ENCODE measurements around the gene SPATS2L. TPM values are rescaled to one million over a fixed set of nuclear protein-coding genes. Genes with fewer than 3 reads are reported as not detected.

The SPATS2L gene
- total RNA-seq, 2 donors from 2014 or later, result 77.4 to 88.7 TPM

DNA sequence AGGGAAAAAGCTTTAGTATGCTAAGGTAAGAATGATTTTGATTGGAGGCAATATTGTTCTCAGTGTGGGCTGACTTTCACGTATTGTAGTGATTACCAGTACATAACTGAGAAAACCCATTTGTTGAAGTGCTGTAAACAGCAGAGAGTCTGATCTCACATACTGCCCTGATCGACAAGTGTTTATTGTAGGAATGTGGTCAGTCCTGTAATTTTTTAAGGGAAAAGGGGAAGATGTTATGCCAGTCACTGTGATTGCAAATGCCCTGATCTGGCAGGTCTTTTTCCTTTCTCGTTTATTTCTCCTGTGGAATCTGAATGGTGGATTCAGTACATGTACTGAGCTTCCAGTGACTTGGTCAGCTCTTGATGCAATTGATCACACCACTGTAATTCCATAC is 11.5 kb downstream of the SPATS2L start:
- Histone ChIP-seq H3K9me3 (no peaks in the 10 kb centered on the region), H3K27ac (peak overlapping the region in 1 of 2 donors; percentile 12), H3K27me3 (replicated peaks; ENCODE audit: insufficient read depth) (no peaks in the 10 kb centered on the region), H3K36me3 (no peaks in the 10 kb centered on the region), H3K4me1 (replicated peaks) (peaks cover 3% of the 10 kb centered on the region), H3K4me3 (no peak overlapping the region)
- WGBS, result 29% methylated on average over 3 of the region's 3 CpGs
- intact Hi-C loops (cut with DNase I), result no loop called here
- no peak for DNase-seq (ENCODE audit: low spot score)
- TF ChIP-seq, protein P1, sequence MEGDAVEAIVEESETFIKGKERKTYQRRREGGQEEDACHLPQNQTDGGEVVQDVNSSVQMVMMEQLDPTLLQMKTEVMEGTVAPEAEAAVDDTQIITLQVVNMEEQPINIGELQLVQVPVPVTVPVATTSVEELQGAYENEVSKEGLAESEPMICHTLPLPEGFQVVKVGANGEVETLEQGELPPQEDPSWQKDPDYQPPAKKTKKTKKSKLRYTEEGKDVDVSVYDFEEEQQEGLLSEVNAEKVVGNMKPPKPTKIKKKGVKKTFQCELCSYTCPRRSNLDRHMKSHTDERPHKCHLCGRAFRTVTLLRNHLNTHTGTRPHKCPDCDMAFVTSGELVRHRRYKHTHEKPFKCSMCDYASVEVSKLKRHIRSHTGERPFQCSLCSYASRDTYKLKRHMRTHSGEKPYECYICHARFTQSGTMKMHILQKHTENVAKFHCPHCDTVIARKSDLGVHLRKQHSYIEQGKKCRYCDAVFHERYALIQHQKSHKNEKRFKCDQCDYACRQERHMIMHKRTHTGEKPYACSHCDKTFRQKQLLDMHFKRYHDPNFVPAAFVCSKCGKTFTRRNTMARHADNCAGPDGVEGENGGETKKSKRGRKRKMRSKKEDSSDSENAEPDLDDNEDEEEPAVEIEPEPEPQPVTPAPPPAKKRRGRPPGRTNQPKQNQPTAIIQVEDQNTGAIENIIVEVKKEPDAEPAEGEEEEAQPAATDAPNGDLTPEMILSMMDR (IDR thresholded peaks at IDR 0.05), result no peak
- no peak for TF ChIP-seq POLR2AphosphoS5 (IDR thresholded peaks at IDR 0.05)
- TF ChIP-seq POLR2A (IDR thresholded peaks at IDR 0.05), result no peak

DNA sequence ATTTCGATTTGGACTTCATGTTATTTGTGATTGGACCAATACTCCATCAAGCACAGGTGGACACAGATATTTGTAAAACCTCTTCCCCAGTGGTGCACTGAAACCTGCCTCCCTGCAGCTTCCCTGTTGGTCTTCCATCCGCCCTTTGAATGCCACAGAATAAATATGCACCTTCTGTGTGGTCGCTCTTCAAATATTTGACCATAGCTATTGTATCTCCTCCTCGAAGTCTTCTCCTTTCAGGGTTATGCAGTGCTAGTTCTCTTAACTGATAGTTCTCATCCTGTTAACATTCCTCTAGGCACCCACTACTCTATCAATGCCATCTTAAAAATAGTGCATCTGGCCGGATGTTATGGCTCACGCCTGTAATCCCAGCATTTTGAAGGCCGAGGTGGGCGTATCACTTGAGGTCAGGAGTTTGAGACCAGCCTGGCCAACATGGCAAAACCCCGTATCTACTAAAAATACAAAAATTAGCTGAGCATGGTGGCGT is 12.5 kb downstream of the SPATS2L start:
- Histone ChIP-seq H3K4me3 (no peak overlapping the region), H3K36me3 (no peaks in the 10 kb centered on the region), H3K27me3 (replicated peaks; ENCODE audit: insufficient read depth) (no peaks in the 10 kb centered on the region), H3K9me3 (no peaks in the 10 kb centered on the region), H3K4me1 (replicated peaks) (peaks cover 3% of the 10 kb centered on the region), H3K27ac (no peak overlapping the region)
- WGBS, result 81% methylated on average over 10 of the region's 10 CpGs
- DNase-seq (ENCODE audit: low spot score), result no peak
- TF ChIP-seq POLR2AphosphoS5 (IDR thresholded peaks at IDR 0.05) (no peak), POLR2A (IDR thresholded peaks at IDR 0.05) (no peak)
- TF ChIP-seq, protein P1 (IDR thresholded peaks at IDR 0.05), result no peak
- intact Hi-C loops (cut with DNase I), result no loop called here

DNA sequence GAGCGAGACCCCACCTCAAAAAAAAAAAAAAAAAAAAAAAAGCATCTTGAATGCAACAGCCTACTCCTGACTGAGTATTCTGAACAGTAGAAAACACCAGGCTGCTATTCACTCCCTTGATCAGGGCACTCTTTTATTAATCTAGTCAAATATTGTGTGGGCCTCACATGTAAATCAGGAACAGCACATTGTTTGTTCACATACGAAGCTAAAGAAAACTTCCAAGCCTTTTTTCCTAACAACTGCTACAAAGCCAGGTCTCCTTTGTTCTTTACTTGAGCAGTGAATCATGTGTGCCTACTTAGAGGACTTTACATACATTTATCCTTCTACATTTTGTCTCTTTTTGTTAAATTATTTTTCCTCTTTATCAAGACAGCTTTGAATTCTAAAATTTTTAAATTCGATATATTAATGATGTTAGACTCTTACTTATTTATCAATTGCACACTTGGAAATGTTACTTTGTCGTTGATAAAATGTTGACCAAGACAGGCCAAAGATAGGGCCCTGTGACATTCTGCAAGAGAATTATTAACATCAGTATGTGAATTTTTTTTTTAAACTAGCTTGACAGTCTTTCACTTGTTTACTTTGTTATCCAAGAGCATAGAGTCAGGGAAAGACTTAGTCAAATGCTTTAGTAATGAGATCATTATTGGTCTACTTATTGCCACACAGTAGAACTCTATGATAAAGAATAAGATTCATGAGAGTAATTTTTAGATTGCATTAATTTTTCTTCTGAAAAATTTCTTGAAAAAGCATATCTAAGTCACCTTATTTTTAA is 13.2 kb downstream of the SPATS2L start:
- TF ChIP-seq, protein P1 (IDR thresholded peaks at IDR 0.05), result no peak
- TF ChIP-seq POLR2AphosphoS5 (IDR thresholded peaks at IDR 0.05) (no peak), POLR2A (IDR thresholded peaks at IDR 0.05) (no peak)
- no peak for DNase-seq (ENCODE audit: low spot score)
- H3K4me3 ChIP-seq, result no peak overlapping the region
- WGBS, result 60% methylated on average over 4 of the region's 4 CpGs
- no peaks in the 10 kb centered on the region for H3K36me3 ChIP-seq
- H3K27me3 ChIP-seq (replicated peaks; ENCODE audit: insufficient read depth), result no peaks in the 10 kb centered on the region
- H3K27ac ChIP-seq, result no peak overlapping the region
- intact Hi-C loops (cut with DNase I), result no loop called here
- peaks cover 3% of the 10 kb centered on the region for H3K4me1 ChIP-seq (replicated peaks)
- H3K9me3 ChIP-seq, result no peaks in the 10 kb centered on the region

DNA sequence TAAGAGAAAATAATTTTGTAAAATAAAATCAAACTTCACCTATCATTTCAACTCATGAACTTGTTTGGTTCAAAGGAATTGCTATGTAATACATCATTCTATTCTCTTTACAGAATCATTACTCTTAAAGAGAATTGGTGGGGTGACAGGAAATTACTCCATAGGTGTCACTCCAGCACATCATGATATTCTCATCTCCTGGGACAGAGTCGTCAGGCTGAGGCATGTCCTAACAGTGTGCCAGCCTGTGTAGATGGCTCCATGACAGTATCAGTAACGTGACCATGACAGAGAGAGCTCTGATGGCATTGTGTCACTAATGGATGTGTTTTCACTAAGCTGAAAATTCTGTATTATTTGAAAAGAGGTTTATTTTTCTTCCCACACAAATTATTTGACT is 13.9 kb downstream of the SPATS2L start:
- DNase-seq (ENCODE audit: low spot score), result no peak
- Histone ChIP-seq H3K4me1 (replicated peaks) (peaks cover 3% of the 10 kb centered on the region), H3K4me3 (no peak overlapping the region), H3K36me3 (no peaks in the 10 kb centered on the region), H3K27ac (no peak overlapping the region), H3K27me3 (replicated peaks; ENCODE audit: insufficient read depth) (no peaks in the 10 kb centered on the region), H3K9me3 (no peaks in the 10 kb centered on the region)
- WGBS, result 36% methylated on average over 2 of the region's 2 CpGs
- intact Hi-C loops (cut with DNase I), result no loop called here
- TF ChIP-seq POLR2A (IDR thresholded peaks at IDR 0.05) (no peak), POLR2AphosphoS5 (IDR thresholded peaks at IDR 0.05) (no peak)
- TF ChIP-seq, protein P1 (IDR thresholded peaks at IDR 0.05), result no peak

DNA sequence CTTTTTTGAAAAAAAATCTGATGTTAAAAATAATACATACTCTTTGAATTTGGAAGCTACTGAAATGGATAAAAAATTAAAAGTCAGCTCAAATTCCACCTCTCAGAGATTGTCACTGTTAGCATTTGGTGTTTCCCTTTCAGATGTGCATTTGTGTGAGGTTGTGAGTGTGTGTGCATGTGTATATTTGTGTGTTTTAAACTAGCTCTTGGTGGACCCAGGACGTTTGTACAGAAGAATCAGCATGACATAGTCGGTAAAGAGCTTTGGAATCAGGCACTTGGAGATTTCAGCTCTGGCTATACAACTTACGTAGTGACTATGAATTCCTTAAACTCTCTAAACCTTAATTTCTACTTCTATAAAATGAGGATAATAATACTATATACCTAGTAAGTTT is 14.5 kb downstream of the SPATS2L start:
- DNase-seq (ENCODE audit: low spot score), result no peak
- Histone ChIP-seq H3K4me1 (replicated peaks) (peaks cover 3% of the 10 kb centered on the region), H3K27ac (no peak overlapping the region), H3K36me3 (no peaks in the 10 kb centered on the region), H3K27me3 (replicated peaks; ENCODE audit: insufficient read depth) (no peaks in the 10 kb centered on the region), H3K9me3 (no peaks in the 10 kb centered on the region), H3K4me3 (no peak overlapping the region)
- WGBS, result 74% methylated on average over 3 of the region's 3 CpGs
- intact Hi-C loops (cut with DNase I), result no loop called here
- TF ChIP-seq, protein P1 (IDR thresholded peaks at IDR 0.05), result no peak
- TF ChIP-seq POLR2AphosphoS5 (IDR thresholded peaks at IDR 0.05) (no peak), POLR2A (IDR thresholded peaks at IDR 0.05) (no peak)

All from prostate gland (tissue), 2 donors.